Sigmoid colon (tissue), 7 donors: ENCODE data around the gene TRIM40. TPM values are rescaled to one million over a fixed set of nuclear protein-coding genes. Genes with fewer than 3 reads are reported as not detected.

Experiments used
- DNase-seq: peaks from one replicate; pipeline ENCODE4 v3.0.0-alpha.2; 2019
- H3K27ac ChIP-seq, 4 donors: fragments of 200-600 bp; sonication (generic); one replicate each; pipeline ENCODE4 v1.5.1; 2016 to 2019; ENCODE audit warnings: mild to moderate bottlenecking in 1 of 4
- H3K27me3 ChIP-seq, 3 donors: fragments of 200-600 bp; sonication (generic); one replicate each; pipeline ENCODE4 v1.5.1; 2019; ENCODE audit warnings: mild to moderate bottlenecking in 1 of 3
- H3K36me3 ChIP-seq, 4 donors: fragments of 200-600 bp; sonication (generic); one replicate each; pipeline ENCODE4 v1.5.1; 2016 to 2019
- H3K4me1 ChIP-seq, 4 donors: fragments of 200-600 bp; sonication (generic); one replicate each; pipeline ENCODE4 v1.5.1; 2017 to 2019
- H3K4me3 ChIP-seq, 4 donors: fragments of 200-600 bp; sonication (generic); one replicate each; pipeline ENCODE4 v1.5.1; 2017 to 2019; ENCODE audit warnings: mild to moderate bottlenecking in 2 of 4, moderate library complexity in 1 of 4
- H3K9me3 ChIP-seq, 4 donors: fragments of 200-600 bp in 3 of 4; sonication (generic) in 3 of 4; one replicate each; pipeline versions ENCODE4 v1.5.1 to v1.6.1; 2013 to 2019
- CTCF ChIP-seq, 4 experiments: fragments of 450-650 bp in 3 of 4; fragments of 200-600 bp in 1 of 4; IDR thresholded peaks; one replicate each; pipeline ENCODE4 v1.5.1; 2016 to 2019; ENCODE audit warnings: antibody characterized with exemption in 4 of 4, mild to moderate bottlenecking in 3 of 4, moderate library complexity in 2 of 4
- EP300 ChIP-seq, 4 donors: sonication (generic); formaldehyde crosslinking; IDR thresholded peaks; one replicate each; pipeline ENCODE4 v1.6.1; 2017; ENCODE audit warnings: antibody characterized with exemption in 4 of 4
- POLR2A ChIP-seq, 2 donors: fragments of 450-650 bp; IDR thresholded peaks; one replicate each; pipeline ENCODE4 v1.6.1; 2016; ENCODE audit warnings: antibody characterized with exemption in 2 of 2, mild to moderate bottlenecking in 2 of 2, moderate library complexity in 2 of 2
- POLR2AphosphoS5 ChIP-seq, 4 donors: sonication (generic); formaldehyde crosslinking; IDR thresholded peaks; one replicate each; pipeline ENCODE4 v1.6.1; 2017; ENCODE audit warnings: antibody characterized with exemption in 4 of 4
- WGBS, 2 donors: extraction: QIAGEN DNeasy Blood & Tissue Kit; methylation state at CpG; one replicate each; pipeline ENCODE4 v1.1.7; 2013; 5-methylcytosine and 5-hydroxymethylcytosine counted together
- intact Hi-C: fragments of 100-400 bp; cut with DNase I; formaldehyde crosslinking; loops from one replicate; pipeline ENCODE4 v1.15.1; 2023
- polyA plus RNA-seq, 3 donors: library from polyadenylated mRNA; stranded (reverse); fragments of 200-250 nt; gene quantifications; one replicate each; pipeline ENCODE4 v1.2.3, GENCODE V29; 2013
- total RNA-seq, 4 donors: library from RNA; depleted of rRNA; stranded (reverse); fragments of >200 nt; gene quantifications; one replicate each; pipeline ENCODE4 v1.1.0, GENCODE V29; 2016
- donor health status: healthy with polysubstance abuse.
- donor health status: Bipolar disorder and iron deficiency.
- donor health status: healthy.

Gene TRIM40
- total and polyA plus RNA-seq, 7 donors = 6.6 to 23.8 (median 18.9) TPM; not detected in 4

DNA sequence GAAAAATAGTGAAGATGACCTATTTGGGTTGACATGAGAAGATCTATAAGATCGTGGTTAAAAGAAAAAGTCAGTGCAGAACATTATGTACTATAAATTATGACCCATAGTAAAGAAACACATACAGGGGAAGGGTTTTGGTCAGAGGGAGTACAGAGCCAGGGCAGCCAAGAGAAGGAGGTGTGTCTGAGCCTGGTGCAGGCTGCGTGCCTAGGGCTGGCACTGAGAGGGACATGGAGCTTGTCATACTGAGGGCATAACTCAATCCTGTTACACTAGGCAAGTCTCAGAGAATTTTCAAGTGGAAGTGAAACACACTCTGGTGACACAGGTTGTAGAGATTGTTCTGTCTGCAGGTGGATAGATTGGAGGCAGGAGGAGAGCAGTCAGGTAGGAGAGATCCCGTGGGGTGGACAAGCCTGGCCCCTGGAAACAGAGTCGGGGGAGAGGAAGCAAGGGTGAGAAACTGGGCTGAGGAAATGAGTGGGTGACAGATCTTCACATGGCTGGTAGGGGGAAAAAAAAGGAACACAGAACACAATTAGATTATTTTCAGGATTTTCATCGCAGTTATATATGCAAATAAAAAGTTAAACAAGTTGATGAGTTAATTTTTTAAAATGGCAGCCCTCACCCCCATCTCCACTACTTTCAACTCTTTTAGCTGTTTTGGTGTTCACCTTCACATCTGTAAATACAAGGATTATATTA, 41.8 kb upstream of the TRIM40 start:
- H3K36me3 ChIP-seq = no peaks in the 10 kb centered on the region
- no peak overlapping the region for H3K4me3 ChIP-seq
- no peak for TF ChIP-seq CTCF (IDR thresholded peaks at IDR 0.05)
- no peak for TF ChIP-seq POLR2AphosphoS5 (IDR thresholded peaks at IDR 0.05)
- no peak for TF ChIP-seq POLR2A (IDR thresholded peaks at IDR 0.05)
- TF ChIP-seq EP300 (IDR thresholded peaks at IDR 0.05) = no peak
- H3K9me3 ChIP-seq = no peaks in the 10 kb centered on the region
- H3K27me3 ChIP-seq = peaks cover 13 to 93% (median 51%) of the 10 kb centered on the region in 3 donors
- intact Hi-C loops = no loop called here
- H3K27ac ChIP-seq = no peak overlapping the region
- 61 to 74% methylated on average over 5 of the region's 5 CpGs for WGBS, 2 donors
- no peak for DNase-seq
- no peaks in the 10 kb centered on the region for H3K4me1 ChIP-seq

DNA sequence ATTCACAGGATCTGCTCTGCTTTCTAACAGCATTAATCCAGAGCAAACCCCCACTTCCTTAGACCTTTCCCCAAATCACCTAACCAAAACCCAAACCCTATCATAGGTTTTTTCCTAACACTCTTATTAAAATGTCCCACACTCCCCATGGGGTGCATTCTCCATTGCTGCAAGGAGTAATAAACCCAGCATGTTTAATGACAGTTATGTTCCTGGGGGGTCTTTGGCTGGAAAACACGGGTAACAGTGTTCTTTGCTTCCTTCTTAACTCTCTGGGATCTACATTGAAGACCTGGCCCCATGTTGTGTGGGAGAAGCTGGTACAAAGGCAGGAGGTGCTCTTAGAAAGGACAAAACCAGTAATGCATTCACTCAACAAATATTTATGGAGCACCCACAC, 39.1 kb upstream of the TRIM40 start:
- Histone ChIP-seq H3K36me3 (no peaks in the 10 kb centered on the region), H3K4me1 (peaks cover 0 to 18% (median 16%) of the 10 kb centered on the region in 4 donors), H3K4me3 (no peak overlapping the region), H3K9me3 (no peaks in the 10 kb centered on the region), H3K27me3 (peaks cover 26 to 93% (median 58%) of the 10 kb centered on the region in 3 donors), H3K27ac (no peak overlapping the region)
- TF ChIP-seq CTCF (IDR thresholded peaks at IDR 0.05) (no peak), POLR2A (IDR thresholded peaks at IDR 0.05) (no peak), POLR2AphosphoS5 (IDR thresholded peaks at IDR 0.05) (no peak), EP300 (IDR thresholded peaks at IDR 0.05) (no peak)
- DNase-seq = no peak
- intact Hi-C loops = no loop called here
- 44 to 46% methylated on average over 1 of the region's 1 CpG for WGBS, 2 donors

- TF ChIP-seq POLR2AphosphoS5 (IDR thresholded peaks at IDR 0.05) = no peak
- no peak for TF ChIP-seq POLR2A (IDR thresholded peaks at IDR 0.05)
- no peak for TF ChIP-seq CTCF (IDR thresholded peaks at IDR 0.05)
- H3K9me3 ChIP-seq = no peaks in the 10 kb centered on the region
- H3K27me3 ChIP-seq = peaks cover 24 to 80% (median 49%) of the 10 kb centered on the region in 3 donors
- H3K4me3 ChIP-seq = no peak overlapping the region
- intact Hi-C loops = no loop called here
- no peaks in the 10 kb centered on the region for H3K36me3 ChIP-seq
- H3K27ac ChIP-seq = no peak overlapping the region
- H3K4me1 ChIP-seq = peaks cover 0 to 29% (median 26%) of the 10 kb centered on the region in 4 donors
- DNase-seq = no peak
- 49 to 63% methylated on average over 4 of the region's 4 CpGs for WGBS, 2 donors
Observed at GRCh38 chr6:30097902-30098768, 37.8 kb upstream of the TRIM40 start.

DNA sequence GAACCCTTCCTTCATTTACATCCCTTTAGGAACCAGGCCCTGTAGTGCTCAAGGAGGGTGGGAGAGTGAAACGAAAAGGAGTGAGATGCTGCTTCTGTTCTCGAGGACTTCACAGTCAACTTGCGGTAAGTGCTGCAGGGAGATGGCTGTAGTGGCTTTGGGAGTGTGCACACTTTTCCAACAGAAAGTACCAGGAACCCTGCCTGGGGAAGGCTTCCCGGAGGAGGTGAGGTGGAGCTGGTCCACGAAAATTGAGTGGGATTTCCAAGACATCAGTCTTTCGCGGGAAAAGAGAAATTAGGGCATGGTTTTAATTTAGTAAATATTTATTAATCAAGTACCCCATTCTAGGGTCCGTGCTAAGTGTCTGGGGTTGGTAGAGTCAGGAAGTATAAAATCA, 35.8 kb upstream of the TRIM40 start:
- H3K27ac ChIP-seq = no peak overlapping the region
- peaks cover 21 to 70% (median 47%) of the 10 kb centered on the region in 3 donors for H3K27me3 ChIP-seq
- H3K36me3 ChIP-seq = no peaks in the 10 kb centered on the region
- WGBS, 2 donors = 44 to 64% methylated on average over 8 of the region's 8 CpGs
- intact Hi-C loops = loop anchor here (5.0 to 10.0 kb wide), 4 partner anchors 33 to 255 kb away; partner anchors contain the start of genes PPP1R11, RPP21 and TRIM26
- no peaks in the 10 kb centered on the region for H3K9me3 ChIP-seq
- DNase-seq = no peak
- H3K4me3 ChIP-seq = no peak overlapping the region
- peaks cover 0 to 36% (median 32%) of the 10 kb centered on the region in 4 donors for H3K4me1 ChIP-seq
- TF ChIP-seq POLR2AphosphoS5 (IDR thresholded peaks at IDR 0.05) = no peak
- TF ChIP-seq CTCF (IDR thresholded peaks at IDR 0.05) = no peak
- TF ChIP-seq POLR2A (IDR thresholded peaks at IDR 0.05) = no peak
- TF ChIP-seq EP300 (IDR thresholded peaks at IDR 0.05) = no peak
